HG03135 (cell line): Measurements from ENCODE around the gene RNU1-3.
"Not testable (repeated sequence)": the region's sequence is repeated elsewhere in the genome, so short reads cannot be mapped to it uniquely, and the experiment has no call there.

Source experiments
- ATAC-seq: cut with Tn5 transposase; IDR thresholded peaks from one replicate; pipeline ENCODE4 v1.9.1; 2021; ENCODE audit warnings: mild to moderate bottlenecking, moderate library complexity; ENCODE audit not compliant: unreplicated experiment

The RNU1-3 gene

DNA sequence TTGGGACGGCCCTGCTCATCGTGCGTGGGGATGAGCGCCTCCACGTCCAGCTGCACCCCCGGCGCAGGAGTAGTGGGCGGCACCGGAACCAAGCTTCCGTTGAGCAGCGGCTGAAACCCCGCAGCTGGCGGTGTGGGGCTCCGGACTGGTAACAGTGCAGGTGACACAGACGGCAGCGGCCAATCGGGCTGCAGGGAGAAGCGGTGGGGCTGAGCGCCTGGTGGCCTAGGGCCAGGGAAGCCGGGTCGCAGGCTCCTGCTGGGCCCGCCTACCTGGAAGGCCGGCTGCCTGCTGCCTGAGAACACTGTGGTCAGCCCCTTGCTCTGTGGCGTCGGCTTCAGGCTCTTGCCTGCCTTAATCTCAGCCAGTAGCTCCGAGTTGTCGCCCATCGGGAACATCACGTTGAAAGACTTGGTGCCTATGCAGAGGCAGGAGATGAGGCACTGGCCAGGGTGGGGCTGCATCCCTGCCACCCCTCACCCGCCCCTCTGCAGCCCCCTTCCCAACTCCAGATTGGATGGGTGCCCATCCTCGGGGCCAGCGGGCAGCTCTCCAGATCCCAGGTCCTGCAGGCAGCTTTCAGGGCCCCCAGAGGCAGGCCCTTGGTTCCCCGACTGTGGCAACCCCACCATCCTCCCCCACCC, 29.9 kb upstream of the RNU1-3 start:
- not testable (repeated sequence) for ATAC-seq

- ATAC-seq = not testable (repeated sequence)
These were observed 27.6 kb upstream of the RNU1-3 start for GRCh38 chr1:16694308-16694702.

DNA sequence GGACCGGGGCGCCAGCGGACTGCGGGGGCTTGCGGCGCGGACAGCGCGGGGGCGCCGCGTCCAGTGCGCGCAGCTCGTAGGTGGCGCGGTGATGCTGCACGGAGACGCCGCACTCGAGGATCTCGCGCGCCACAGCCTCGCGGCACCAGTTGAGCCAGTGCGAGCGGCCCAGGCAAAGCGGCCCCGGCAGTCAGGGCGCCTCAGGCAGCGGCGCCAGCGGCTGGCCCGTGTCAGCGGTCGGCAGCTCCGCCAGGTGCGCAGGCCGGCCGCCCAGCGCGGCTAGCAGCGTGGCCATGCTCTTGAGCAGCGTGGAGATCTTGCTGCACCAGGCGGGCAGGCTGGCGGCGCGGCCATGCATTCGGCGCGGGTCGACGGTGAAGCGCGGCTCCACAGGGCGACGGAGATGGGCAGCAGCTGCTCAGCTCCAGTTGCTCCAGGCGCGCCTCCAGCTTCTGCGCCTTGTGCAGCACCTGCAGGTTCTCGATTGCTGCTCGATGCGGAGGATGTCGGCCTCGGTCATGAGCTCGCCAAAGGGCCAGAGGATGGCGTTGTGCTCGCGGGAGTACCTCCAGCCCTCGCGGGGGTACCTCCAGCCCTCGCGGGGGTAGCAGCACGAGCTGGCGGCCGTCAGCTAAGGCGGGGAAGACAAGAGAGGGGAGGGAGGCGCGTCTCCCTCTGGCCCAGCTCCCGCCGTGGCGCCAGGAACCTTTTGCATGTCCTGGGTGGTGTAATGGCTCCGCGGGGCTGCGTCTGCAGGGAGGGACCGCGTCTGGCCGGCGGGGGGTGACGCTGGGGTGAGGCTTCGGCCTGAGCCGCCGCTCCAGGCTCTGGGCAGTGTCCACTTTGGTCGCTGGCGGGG, 26.9 kb upstream of the RNU1-3 start:
- ATAC-seq = not testable (repeated sequence)

DNA sequence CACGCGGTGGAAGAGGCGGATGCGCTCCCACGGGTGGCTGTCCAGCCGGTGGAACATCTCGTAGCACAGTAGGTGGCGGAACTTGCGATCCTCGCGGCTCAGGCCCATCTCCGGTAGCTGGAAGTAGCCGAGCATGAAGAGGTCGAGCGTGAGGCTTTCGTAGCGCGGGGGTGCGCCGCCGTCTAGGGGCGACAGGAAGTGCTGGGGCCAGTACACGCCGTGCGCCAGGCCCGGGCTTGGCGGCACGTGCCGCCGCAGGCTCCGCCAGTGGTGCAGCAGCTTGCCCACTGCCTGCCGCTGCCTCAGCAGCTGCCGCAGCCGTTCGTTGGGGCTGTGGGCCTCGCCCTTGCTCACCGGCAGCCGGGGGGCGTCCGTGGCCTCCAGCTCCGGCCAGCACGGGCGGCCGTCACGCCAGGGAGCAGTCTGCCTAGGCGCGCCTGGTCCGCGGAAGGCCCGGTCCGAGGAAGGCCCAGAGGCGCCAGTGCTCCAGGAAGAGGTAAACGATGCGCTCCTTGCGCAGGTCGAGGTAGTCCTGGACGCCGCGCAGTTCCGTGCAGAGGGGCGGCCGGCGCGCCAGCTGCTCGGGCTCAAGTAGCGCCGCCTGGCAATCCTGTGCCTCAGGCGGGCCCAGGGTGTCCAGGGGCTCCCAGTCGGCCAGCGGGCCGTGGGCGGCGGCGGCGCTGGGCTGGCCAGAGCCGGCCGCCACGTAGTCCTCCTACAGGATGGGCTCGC, 26.1 kb upstream of the RNU1-3 start:
- ATAC-seq = not testable (repeated sequence)

DNA sequence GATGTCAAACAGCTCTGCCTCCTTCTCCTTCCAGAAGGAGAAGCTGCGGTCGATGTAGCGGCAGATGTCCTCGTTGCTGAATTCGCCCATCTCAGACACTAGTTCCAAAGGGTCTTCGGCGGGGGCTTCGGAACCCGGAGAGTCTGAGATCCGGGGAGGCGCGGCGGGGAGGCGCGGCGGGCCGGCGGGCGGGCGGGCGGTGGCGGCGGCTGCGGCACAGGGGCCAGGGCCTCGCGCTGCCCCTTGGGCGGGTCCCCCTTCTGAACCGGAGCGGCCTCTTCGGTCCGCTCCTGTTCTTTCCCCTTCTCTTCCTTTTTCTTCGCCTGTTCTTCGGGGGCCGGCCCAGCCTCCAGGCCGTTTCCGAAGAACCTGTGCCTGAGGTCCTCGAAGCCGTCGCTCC, 25.5 kb upstream of the RNU1-3 start:
- not testable (repeated sequence) for ATAC-seq

DNA sequence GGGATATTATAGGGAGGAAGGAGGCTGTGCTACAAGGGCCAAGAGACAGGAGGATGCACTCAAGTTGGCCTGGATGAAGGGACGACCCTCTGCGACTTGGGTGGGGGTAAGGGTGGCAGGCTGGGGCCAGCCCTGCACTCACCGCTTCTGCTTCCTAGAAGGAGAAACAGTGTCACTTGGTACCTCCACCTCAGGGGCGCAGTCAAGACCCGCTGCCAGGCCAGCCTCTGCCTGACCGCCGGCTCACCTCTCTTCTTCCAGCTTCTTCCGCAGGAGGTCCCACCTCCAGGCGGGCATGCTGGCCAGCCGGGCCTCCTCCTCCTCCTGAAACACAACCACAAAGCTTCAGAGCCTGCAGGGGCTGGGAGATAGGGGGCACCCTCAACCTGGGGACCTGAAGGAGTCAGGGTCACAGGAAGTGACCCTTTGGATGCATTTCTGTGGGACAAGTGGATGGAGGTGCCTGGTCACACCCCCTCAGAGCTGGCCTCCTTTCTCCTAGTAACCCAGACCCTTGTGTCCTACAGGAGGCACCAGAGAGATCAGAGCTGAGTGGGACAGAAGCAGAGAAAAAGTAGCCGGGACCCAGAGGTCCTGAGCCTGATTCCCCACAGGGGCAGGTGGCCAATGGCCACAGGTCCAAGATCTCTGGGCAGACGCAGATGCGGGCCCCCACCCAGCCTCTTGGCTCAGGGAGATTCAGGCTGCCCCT, 24.4 kb upstream of the RNU1-3 start:
- not testable (repeated sequence) for ATAC-seq

- not testable (repeated sequence) for ATAC-seq
These were observed 20.5 kb upstream of the RNU1-3 start for GRCh38 chr1:16687132-16687800.

GRCh38 chr1:16685445-16686371, 19.0 kb upstream of the RNU1-3 start:
- not testable (repeated sequence) for ATAC-seq

DNA sequence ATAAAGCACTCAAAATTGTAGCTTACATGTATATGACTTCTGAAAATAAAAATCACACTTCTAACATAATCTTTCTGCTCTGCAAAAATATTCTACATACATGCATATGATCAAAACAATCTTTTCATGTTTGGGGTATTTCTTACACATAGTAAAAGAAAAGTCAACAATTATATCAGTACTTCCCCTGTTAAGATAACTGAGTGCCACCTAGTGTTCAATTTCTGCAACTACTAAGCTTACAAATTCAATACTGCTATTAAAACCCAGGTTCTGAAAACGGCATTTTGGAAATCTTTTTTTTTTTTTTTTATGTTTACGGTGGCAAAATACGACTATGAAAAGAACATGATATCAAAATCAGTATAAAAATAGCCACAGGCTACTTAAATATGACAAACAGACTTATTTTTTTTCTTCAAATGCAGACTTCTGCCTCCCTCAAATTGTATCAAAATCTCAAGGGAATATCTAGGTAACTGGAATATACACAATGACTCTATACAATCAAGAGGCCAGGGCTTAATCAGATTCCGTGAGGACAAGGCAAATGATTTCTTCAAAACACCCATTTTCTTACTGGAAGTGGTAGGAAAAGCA, 18.1 kb upstream of the RNU1-3 start:
- not testable (repeated sequence) for ATAC-seq

GRCh38 chr1:16684152-16684551, 17.4 kb upstream of the RNU1-3 start:
- not testable (repeated sequence) for ATAC-seq

DNA sequence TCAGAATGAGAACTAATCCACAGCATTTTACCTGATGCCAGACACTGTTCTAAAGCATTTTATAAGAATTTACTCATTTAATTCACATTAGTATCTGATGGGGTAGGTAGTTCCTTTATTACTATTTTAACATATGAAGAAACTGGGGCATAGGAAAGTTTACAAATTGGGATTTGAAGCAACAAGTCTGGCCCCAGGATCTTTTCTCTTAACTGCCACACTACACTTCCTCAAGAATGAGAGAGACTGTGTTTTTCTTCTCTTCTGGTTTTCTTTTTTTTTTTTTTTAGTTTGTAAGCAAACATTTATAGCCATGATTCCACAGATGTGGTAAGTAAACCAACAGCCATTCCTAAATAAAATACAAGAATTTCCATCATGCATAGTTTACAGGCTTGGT, 16.1 kb upstream of the RNU1-3 start:
- ATAC-seq = not testable (repeated sequence)

GRCh38 chr1:16680366-16680765, 13.6 kb upstream of the RNU1-3 start:
- not testable (repeated sequence) for ATAC-seq

DNA sequence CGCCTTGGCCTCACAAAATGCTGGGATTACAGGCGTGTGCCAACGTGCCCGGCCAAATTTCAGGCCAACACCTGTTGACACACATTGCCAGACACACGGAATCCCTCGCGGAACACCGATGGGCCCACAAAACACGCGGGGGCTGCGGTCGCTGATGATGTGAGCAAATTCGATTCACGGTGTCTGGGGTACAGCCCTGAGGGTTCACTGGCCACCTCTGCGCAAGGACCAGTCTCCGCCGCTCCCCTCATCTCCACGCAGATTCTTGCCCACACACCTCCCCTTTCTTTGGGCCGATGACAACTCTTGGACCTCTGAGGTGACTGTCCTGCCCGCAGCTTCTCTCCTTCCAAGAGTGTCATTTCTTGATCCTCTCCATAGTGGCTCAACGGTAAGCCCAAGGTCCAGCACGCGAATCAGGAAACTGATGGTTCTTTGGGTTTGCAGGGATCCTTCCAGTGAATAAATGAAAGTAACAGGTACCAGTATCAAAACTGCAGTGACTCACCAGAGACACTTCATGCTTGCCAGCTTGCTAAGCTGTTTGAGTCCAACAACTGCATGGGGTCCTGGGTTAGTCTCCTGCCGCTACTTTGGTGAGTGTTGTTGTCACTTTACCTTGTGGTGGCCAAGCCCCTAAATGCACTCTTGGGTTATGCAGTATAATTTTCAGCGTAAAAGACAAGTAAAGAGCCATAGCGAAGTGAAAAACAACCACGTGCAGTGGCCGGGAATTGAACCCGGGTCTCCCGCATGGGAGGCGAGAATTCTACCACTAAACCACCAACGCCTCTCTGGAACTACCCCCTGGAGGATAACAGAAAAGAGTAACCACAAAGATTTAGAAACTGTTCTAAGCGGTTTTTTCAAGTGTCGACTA, 11.0 kb upstream of the RNU1-3 start:
- ATAC-seq = no peak

- ATAC-seq = not testable (repeated sequence)
These were observed 10.1 kb upstream of the RNU1-3 start for GRCh38 chr1:16676661-16677523.

DNA sequence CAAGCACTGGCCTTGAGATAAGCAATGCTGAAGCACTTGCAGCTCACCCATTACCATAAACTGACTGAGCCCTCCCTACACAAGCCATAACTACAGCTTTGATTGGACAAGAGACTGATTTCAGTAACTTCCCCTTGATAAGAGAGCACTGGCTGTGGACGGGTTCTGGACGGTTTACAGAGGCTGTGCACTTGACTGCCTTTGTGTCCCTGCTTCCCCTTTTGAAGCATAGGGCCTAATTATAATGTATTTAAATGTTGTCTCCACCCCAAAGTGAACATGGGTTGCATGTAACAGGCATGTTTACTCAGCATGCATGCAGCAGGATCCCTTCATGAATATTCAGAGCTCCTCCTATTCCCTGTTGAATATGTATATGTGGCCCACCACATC, 8.4 kb upstream of the RNU1-3 start:
- ATAC-seq = not testable (repeated sequence)

DNA sequence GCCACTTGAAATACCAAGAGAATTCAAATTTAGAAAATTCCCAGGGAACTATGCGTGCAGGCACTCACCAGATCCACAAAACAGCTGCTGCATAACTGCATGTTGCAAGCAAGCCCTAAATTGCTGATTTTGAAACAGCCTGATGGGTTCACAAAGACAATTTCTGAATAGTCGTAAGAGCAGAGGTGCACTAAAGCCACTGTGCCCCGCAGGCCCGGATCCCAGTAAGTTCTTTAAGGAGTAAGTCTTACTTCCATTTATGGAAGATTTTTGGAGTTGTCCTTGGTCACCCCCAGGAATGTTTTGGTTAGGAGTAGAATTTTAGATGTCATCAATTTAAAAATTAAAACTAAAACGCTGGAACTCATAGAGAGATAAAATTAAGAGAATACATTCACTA, 7.2 kb upstream of the RNU1-3 start:
- ATAC-seq = not testable (repeated sequence)

DNA sequence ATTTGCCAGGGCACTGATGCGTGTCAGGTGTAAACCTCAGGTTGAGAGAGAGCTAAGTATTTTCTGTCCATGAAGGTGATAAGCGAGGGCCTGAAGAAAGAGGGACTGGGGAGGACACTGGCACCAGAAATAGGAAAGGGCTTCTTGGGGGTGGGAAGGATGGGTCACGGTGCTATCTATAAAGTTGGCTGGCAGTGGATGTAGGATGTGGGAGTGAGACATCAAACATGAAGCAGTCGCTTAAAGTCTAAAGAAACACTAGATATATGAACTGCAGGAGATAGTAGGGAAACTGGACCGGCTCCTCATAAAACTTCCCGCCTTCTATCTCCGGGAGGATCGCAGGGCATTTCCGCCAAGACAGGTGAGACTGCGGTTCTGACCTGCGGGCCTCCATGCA, 912 bp downstream of the RNU1-3 start:
- not testable (repeated sequence) for ATAC-seq
